BE2C (cell line): ENCODE results near the gene GNB2.
"Not testable (repeated sequence)": the region's sequence is repeated elsewhere in the genome, so short reads cannot be mapped to it uniquely, and the experiment has no call there.

ENCODE experiments used
- DNase-seq: peaks from one replicate; pipeline ENCODE4 v3.0.0-alpha.2; 2020
- H3K27me3 ChIP-seq: fragments of 250-450 bp; sonication (Bioruptor Pico); 2 replicates; pipeline ENCODE4 v1.5.1; 2020; ENCODE audit warnings: mild to moderate bottlenecking
- H3K36me3 ChIP-seq: fragments of 250-450 bp; sonication (Bioruptor Pico); 2 replicates; pipeline ENCODE4 v1.5.1; 2020; ENCODE audit warnings: mild to moderate bottlenecking
- H3K4me1 ChIP-seq: fragments of 250-450 bp; sonication (Bioruptor Pico); 2 replicates; pipeline ENCODE4 v1.5.1; 2020
- H3K4me3 ChIP-seq: 2 replicates; pipeline ENCODE4 v1.5.1; 2011; ENCODE audit warnings: low read depth, low read length
- H3K9me3 ChIP-seq: fragments of 250-450 bp; sonication (Bioruptor Pico); 2 replicates; pipeline ENCODE4 v1.5.1; 2020
- TF ChIP-seq, protein P1 (sequence below): IDR thresholded peaks from 2 replicates; pipeline ENCODE4 v1.5.1; 2012; ENCODE audit warnings: mild to moderate bottlenecking, low read depth, low read length

The GNB2 gene

DNA sequence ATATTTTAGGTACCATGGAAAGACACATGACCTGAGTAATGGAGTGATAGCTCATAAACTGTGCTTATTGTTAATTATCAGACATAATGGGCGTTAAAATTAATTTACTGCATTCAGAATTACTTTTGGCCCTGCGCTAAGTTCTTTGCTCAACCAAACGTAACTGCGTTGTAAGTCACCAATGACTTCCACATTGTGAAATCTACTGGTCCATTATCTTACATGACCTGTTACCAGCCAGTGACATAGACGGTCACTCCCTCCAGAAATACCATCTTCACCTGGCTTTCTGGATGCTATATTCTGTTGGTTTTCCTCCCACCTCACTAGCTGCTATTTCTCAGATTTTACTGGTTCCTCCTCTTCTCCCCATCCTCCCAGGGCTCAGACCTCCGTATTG, 25.5 kb downstream of the GNB2 start:
- TF ChIP-seq, protein P1, sequence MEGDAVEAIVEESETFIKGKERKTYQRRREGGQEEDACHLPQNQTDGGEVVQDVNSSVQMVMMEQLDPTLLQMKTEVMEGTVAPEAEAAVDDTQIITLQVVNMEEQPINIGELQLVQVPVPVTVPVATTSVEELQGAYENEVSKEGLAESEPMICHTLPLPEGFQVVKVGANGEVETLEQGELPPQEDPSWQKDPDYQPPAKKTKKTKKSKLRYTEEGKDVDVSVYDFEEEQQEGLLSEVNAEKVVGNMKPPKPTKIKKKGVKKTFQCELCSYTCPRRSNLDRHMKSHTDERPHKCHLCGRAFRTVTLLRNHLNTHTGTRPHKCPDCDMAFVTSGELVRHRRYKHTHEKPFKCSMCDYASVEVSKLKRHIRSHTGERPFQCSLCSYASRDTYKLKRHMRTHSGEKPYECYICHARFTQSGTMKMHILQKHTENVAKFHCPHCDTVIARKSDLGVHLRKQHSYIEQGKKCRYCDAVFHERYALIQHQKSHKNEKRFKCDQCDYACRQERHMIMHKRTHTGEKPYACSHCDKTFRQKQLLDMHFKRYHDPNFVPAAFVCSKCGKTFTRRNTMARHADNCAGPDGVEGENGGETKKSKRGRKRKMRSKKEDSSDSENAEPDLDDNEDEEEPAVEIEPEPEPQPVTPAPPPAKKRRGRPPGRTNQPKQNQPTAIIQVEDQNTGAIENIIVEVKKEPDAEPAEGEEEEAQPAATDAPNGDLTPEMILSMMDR = no peak
- H3K4me3 ChIP-seq = no peak overlapping the region
- DNase-seq = no peak
- no peaks in the 10 kb centered on the region for H3K4me1 ChIP-seq
- H3K27me3 ChIP-seq = peaks cover 55% of the 10 kb centered on the region
- H3K36me3 ChIP-seq = no peaks in the 10 kb centered on the region
- peaks cover 6% of the 10 kb centered on the region; the same call in 1 of the 2 replicates for H3K9me3 ChIP-seq

DNA sequence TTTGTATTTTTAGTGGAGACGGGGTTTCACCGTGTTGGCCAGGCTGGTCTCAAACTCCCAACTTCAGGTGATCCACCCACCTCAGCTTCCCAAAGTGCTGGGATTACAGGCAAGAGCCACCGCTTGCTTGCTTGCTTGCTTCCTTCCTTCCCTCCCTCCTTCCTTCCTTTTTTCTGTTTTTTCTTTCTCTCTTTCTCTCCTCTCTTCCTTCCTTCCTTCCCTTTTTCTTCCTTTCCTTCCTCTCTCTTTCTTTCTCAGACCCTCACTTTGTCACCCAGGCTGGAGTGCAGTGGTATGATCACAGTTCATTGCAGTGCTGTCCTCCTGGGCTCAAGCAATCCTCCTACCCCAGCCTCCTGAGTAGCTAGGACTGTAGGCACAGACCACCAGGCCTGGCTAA, 27.5 kb downstream of the GNB2 start:
- not testable (repeated sequence) for H3K4me1 ChIP-seq, H3K4me3 ChIP-seq, DNase-seq, H3K9me3 ChIP-seq, H3K36me3 ChIP-seq
- H3K27me3 ChIP-seq = peaks cover 52% of the 10 kb centered on the region

DNA sequence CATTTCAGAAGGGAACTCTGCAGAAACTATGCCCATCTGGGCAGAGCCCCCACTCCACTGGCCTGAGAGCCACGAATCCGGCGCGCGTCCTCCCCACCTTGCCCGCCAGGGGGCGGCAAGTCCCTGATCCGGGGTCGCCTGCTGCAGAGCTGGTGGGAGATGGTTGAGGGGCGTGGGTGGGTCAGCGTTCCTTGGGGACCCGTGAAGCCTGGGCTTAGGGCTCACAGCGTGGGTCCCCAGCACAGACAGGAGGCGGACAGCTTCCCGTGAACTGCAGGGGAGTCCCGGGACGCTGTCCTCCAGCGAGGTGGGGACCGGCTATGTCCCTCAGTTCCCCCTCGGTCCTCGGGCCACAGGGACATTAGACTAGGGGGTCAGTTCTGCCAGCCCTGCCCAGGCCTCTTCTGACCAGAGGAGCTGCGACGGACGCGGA, 31.8 kb downstream of the GNB2 start:
- H3K9me3 ChIP-seq = no peaks in the 10 kb centered on the region
- H3K27me3 ChIP-seq = peaks cover 29% of the 10 kb centered on the region
- H3K36me3 ChIP-seq = peaks cover 13% of the 10 kb centered on the region
- TF ChIP-seq, protein P1 = peak; percentile 83
- H3K4me1 ChIP-seq = no peaks in the 10 kb centered on the region; the same call in 1 of the 2 replicates
- DNase-seq = peak; percentile 90
- peak overlapping the region; percentile 92 for H3K4me3 ChIP-seq

DNA sequence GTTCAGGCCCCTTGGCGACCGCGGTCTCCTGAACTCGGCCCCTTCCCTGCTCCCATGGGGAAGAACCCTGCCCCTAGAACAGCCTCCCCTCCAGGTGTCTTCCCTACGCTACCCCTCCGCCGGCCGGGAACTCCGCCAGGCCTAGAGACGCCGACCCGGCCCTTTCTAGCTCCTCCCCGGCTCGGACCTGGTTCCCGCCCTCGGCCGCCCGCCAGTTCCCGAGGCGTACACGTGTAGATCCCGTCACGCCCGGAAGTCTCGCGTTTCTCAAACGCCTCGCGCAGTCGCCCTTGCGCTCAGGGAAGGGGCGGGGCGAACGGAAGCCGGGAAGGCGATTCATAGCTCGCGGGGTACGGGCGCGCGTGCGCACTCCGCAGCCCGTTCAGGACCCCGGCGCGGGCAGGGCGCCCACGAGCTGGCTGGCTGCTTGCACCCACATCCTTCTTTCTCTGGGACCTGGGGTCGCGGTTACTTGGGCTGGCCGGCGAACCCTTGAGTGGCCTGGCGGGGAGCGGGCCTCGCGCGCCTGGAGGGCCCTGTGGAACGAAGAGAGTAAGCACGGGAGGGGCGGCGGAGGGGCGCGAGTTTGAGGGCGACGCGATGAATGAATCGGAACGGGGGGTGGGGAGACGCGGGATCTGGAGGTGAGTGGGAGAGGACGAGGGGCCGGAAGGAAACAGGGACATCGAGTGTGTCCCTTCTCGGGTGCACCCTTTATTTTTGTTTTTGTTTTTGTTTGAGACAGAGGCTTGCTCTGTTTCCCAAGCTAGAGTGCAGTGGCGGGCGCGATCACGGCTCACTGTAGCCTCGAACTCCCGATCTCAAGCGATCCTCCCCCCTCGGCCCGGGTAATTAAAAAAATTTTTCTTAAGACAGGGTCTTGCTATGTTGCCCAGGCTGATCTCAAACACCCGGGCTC, 32.5 kb downstream of the GNB2 start, which contains the start of gene POP7:
Gene POP7 (plus strand): TSS at position 369 of the 919 bp plus-strand sequence. CDS start 710 bp downstream, outside the sequence.
- Histone ChIP-seq H3K9me3 (no peaks in the 10 kb centered on the region), H3K4me1 (no peaks in the 10 kb centered on the region; the same call in 1 of the 2 replicates), H3K27me3 (peaks cover 23% of the 10 kb centered on the region), H3K4me3 (peak within 1 kb of the TSS; percentile 92), H3K36me3 (peaks cover 13% of the 10 kb centered on the region)
- TF ChIP-seq, protein P1 = no peak
- DNase-seq = peak; percentile 100

DNA sequence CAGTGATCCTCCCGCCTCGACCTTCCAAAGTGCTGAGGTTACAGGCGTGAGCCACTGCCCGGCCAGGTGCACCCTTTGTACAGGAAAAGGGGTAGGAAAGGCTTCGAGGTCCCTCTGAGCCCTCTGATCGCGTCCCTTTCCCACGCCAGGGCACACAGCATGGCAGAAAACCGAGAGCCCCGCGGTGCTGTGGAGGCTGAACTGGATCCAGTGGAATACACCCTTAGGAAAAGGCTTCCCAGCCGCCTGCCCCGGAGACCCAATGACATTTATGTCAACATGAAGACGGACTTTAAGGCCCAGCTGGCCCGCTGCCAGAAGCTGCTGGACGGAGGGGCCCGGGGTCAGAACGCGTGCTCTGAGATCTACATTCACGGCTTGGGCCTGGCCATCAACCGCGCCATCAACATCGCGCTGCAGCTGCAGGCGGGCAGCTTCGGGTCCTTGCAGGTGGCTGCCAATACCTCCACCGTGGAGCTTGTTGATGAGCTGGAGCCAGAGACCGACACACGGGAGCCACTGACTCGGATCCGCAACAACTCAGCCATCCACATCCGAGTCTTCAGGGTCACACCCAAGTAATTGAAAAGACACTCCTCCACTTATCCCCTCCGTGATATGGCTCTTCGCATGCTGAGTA, 33.3 kb downstream of the GNB2 start:
- Histone ChIP-seq H3K9me3 (no peaks in the 10 kb centered on the region), H3K4me3 (peak overlapping the region; percentile 92), H3K36me3 (peaks cover 13% of the 10 kb centered on the region), H3K4me1 (no peaks in the 10 kb centered on the region; the same call in 1 of the 2 replicates), H3K27me3 (peaks cover 18% of the 10 kb centered on the region)
- TF ChIP-seq, protein P1 = no peak
- DNase-seq = no peak

DNA sequence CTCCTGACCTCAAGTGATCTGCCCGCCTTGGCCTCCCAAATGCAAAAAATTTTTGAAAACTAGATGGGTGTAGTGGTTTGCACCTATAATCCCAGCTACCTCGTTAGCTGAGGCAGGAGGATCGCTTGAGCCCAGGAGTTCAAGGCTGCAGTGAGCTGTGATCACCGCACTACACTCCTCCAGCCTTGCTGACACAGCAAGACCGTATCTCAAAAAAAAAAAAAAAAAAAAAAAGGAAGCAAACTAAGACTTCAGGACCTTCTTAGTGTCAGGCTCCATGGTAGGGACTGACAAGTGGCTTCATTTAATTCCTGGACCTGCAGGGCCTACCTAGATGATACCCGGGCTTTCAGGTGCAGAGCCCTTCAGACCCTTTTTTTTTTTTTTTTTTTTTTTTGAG, 34.9 kb downstream of the GNB2 start:
- TF ChIP-seq, protein P1 = no peak
- peaks cover 4% of the 10 kb centered on the region for H3K27me3 ChIP-seq
- H3K9me3 ChIP-seq = no peaks in the 10 kb centered on the region
- no peak for DNase-seq
- H3K36me3 ChIP-seq = peaks cover 13% of the 10 kb centered on the region
- no peak overlapping the region for H3K4me3 ChIP-seq
- H3K4me1 ChIP-seq = no peaks in the 10 kb centered on the region; the same call in 1 of the 2 replicates
